ENCODE measurements around the gene KRTAP21-1.

- no peak for TF ChIP-seq POLR2AphosphoS5 (IDR thresholded peaks at IDR 0.05; ENCODE audit: low read depth, low read length)
- TF ChIP-seq POLR2A (IDR thresholded peaks at IDR 0.05; ENCODE audit: low read depth, low read length) = no peak
- no peak for TF ChIP-seq TAF1 (IDR thresholded peaks at IDR 0.05; ENCODE audit: low read depth, low read length)
- TF ChIP-seq POU2F2 (IDR thresholded peaks at IDR 0.05; ENCODE audit: low read depth, low read length) = no peak
These were observed 22.2 kb downstream of the KRTAP21-1 start for GRCh38 chr21:30733026-30733425.

Measured in GM12891 (cell line).